ENCODE results near the gene PLCH2.
A peak's percentile ranks its signal among the peaks of the same experiment; 100 is the strongest.

PLCH2 gene

DNA sequence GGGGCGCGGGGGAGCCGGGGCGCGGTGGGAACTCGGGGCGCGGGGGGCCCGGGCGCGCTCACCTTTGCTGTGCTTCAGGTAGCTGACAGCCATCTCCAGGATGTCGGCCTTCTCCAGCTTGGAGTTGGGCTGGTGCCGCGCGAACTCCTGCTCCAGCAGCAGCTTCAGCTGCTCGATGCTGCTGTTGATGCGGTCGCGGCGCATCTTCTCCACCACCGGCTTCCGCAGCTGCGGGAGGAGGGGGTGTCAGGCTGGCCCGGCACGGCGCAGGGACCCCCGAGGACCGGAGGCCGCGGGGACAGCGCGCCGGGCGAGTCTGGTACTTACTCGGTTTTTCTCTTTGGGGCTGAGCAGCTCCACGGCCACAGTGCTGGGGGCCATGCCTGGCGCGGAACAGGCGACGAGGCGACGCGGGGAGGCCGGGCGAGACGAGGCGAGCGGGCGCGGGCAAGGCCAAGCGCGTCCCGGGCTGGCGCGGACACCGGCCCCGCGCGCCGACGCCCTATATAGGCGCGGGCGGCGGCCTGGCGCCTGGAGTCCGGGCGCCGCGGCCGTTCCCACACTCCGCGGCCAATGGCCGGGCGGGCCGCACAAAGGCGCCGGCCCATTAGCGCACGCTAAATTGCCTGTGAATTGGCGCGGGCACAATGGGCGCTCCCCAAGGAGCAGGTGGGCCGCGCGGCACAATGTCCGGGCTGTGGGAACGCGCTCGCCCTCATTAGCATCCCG is 53.9 kb downstream of the PLCH2 start, which contains the start of gene HES5:
TSS of gene HES5 (minus strand) at position 480 of the 729 bp plus-strand sequence. CDS start at position 381, 99 bp downstream.
- in situ Hi-C loops (cut with HindIII; ENCODE audit: low pct_unique_long_range_greater_than_20kb, low sequenced_read_pairs), result no loop called here
- DNase-seq (ENCODE audit: low read depth in 1 of 2, low spot score in 1 of 2), result no peak
- no peak for TF ChIP-seq JUND (IDR thresholded peaks at IDR 0.05; ENCODE audit: low read depth)

DNA sequence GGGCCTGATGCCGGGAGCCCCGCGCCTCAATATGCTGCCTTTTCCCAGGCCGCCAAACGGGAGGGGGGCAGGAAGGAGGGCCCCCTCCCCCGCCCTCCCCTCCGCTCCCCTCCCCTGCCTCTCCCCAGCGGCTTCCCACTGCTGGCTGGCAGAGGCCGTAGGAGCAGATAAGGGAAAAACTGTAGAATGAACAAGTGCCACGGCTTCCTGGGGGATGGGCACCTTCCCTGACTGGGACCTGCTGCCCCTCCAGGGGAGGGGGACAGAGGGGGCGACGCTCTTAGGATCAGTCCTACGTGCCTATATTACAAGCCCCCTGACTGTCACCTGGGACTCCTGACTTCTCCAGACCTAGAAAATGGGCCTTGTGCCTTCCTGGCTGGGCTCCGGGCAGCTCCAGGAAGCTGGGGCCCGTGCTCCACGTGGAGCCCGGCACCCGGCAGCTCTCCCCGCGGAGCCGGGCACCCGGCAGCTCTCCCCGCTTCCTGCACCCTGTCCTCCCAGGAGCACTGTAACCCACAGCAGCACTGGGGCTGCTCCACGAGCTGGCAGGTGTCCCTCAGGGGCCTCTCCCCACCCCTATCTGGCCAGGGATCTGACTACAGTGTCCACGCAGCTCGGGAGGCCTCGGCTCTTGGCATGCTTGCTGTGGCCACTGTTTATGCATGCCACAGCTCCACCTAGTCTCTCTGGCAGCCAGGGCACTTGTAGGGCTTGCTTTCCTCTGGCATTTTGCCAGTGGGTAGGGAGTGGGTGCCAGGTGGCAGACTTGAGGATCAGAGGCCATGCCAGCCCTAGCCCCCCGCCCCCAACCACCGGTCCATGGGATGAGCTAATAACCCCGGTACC is 54.6 kb downstream of the PLCH2 start:
- in situ Hi-C loops (cut with HindIII; ENCODE audit: low pct_unique_long_range_greater_than_20kb, low sequenced_read_pairs), result no loop called here
- TF ChIP-seq JUND (IDR thresholded peaks at IDR 0.05; ENCODE audit: low read depth), result no peak
- peak; percentile 83 to 89 for DNase-seq (ENCODE audit: low read depth in 1 of 2, low spot score in 1 of 2)

DNA sequence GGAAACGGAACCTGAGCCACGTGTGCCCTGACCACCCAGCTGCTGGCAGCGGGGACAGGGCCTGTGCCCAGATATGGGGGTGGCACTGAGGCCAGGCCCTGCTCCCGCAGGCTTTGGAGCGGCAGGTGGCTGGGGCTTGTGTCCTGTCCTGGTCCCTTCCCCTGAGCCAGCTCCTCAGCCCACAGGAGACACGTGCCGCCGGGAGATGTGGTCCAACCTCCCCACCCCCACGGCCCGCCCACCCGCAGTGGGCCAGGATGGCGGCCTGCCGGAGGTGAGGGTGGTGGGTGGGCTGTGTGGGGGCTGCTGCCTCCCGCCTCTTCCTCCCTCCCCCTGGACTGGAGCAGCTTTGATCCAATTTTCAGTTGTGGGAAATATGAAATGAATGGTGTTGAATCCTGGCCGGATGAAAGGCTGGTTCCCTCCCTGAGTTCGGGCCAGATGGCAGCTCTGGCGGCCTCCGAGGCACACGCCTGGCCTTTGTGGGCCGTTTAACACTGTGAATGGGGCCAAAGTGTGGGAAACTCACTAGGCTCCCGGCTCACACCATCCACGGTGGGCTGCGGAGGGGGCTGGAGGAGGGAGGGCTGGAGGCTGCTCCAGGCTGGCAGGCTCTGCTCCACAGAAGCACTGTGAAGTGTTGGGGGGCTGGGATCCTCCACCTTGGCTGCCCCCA is 56.5 kb downstream of the PLCH2 start:
- TF ChIP-seq JUND (IDR thresholded peaks at IDR 0.05; ENCODE audit: low read depth), result no peak
- DNase-seq (ENCODE audit: low read depth in 1 of 2, low spot score in 1 of 2), result no peak
- in situ Hi-C loops (cut with HindIII; ENCODE audit: low pct_unique_long_range_greater_than_20kb, low sequenced_read_pairs), result no loop called here

DNA sequence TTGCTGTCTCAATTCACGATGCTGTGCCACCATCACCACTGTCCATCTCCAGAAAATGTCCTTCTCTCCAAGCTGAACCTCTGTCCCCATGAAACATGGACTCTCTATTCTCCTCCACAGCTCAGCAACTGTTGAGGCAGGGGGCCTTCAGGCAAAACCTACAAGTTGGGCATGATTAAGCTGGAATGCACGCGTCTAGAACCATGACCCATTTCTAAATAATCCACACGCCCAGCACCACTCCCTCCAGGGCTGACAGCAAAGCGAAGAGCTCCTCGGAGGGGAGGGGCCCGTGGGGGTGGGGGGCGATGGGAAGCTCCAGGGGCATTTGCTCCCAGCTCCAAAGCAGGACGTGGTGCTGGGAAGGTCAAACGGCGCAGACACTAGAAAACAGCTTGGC is 57.3 kb downstream of the PLCH2 start:
- no peak for TF ChIP-seq JUND (IDR thresholded peaks at IDR 0.05; ENCODE audit: low read depth)
- in situ Hi-C loops (cut with HindIII; ENCODE audit: low pct_unique_long_range_greater_than_20kb, low sequenced_read_pairs), result no loop called here
- DNase-seq (ENCODE audit: low read depth in 1 of 2, low spot score in 1 of 2), result no peak

DNA sequence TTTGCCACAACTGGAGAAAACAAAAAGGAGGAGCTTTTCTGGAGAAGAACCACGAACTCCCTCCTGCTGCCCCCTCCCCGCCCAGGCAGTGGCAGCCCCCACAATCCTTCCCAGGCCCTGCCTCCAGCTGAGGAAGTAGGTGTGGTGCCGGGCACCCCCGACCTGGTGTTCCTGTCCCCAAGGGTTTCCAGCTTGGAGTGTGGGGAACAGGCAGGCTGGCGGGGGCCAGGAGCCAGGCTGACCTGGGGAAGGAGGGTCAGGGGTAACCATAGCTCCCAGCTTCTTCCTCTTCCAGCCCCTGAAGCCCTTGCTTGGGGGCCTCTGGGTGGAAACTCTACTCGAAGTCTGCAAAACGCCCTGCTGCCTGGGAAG is 58.2 kb downstream of the PLCH2 start:
- in situ Hi-C loops (cut with HindIII; ENCODE audit: low pct_unique_long_range_greater_than_20kb, low sequenced_read_pairs), result no loop called here
- TF ChIP-seq JUND (IDR thresholded peaks at IDR 0.05; ENCODE audit: low read depth), result no peak
- no peak for DNase-seq (ENCODE audit: low read depth in 1 of 2, low spot score in 1 of 2)

DNA sequence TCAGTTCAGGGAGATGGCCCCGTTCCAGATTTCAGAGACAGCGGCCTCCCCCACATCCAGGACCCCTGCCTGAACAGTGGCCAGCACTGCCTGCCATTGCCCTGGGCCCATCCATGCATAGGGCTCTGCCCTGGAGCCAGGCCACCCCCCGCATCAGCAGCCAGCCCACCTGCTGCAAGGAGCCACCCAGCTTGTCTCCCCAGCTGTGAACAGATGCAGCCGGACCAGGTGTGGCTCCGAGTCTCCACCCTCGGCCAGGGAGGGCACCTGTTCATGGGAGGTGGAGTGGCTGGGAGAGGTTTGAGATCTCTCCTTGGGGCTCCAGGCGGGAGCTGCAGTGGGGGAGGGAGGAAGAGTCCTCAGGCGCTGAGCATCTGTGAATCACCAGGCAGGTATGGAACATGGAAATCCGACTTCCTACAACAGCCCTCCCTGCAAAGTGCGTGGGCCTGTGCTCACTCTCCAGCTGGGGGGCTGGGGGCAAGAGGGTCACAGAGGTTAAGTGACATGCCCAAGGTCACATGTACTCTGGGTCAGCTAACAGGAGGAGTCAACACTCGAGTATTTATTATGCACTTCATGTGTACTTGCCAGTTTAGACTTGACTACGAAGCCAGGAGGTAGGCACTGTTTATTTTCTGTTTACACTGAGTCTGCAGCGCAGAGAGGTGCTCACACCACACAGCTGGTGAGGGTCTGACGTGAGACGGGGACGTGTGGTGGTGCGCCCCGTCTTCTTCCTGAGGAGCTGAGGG is 58.8 kb downstream of the PLCH2 start:
- peak in 1 of 2 experiments; percentile 42 for DNase-seq (ENCODE audit: low read depth in 1 of 2, low spot score in 1 of 2)
- no peak for TF ChIP-seq JUND (IDR thresholded peaks at IDR 0.05; ENCODE audit: low read depth)
- in situ Hi-C loops (cut with HindIII; ENCODE audit: low pct_unique_long_range_greater_than_20kb, low sequenced_read_pairs), result no loop called here

DNA sequence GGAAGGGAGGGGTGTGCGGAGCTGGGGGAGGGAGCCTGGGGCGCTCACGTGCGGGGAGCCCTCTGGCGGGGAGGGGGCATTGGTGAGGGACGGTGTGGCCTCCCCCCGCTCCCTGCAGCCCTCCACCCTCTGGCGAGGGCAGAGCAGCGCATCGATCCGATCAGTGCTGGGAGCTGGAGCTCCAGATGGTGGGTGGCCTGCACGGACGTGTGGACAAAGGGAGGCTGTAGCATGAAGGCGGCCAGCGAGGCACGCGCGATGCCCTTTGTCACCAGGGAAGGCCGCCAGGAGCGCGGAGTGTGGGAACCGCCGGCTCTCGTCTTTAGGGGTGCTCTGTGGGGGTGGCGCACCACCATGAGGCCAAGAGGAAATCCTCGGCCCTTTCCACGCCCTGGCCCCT is 59.4 kb downstream of the PLCH2 start:
- DNase-seq (ENCODE audit: low read depth in 1 of 2, low spot score in 1 of 2), result no peak
- TF ChIP-seq JUND (IDR thresholded peaks at IDR 0.05; ENCODE audit: low read depth), result no peak
- in situ Hi-C loops (cut with HindIII; ENCODE audit: low pct_unique_long_range_greater_than_20kb, low sequenced_read_pairs), result no loop called here

DNA sequence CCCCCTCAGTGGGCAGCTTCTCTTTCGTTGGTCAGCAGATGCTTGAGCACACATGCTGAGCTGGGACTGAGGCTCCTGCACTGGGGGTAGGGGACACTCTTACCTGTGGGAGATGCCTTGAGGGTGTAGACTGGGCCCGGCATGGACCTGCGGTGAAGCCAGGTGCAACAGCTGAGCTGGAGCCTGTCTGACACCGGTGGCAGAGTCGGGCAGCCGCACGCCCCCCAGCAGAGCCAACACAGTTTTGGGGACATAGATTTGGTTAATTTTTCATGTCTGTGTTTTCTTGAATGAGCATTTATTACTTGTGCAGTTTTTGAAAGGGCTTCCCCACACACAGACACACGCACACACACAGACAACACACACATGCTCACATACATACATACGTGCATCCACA is 59.9 kb downstream of the PLCH2 start:
- in situ Hi-C loops (cut with HindIII; ENCODE audit: low pct_unique_long_range_greater_than_20kb, low sequenced_read_pairs), result no loop called here
- TF ChIP-seq JUND (IDR thresholded peaks at IDR 0.05; ENCODE audit: low read depth), result no peak
- no peak for DNase-seq (ENCODE audit: low read depth in 1 of 2, low spot score in 1 of 2)

DNA sequence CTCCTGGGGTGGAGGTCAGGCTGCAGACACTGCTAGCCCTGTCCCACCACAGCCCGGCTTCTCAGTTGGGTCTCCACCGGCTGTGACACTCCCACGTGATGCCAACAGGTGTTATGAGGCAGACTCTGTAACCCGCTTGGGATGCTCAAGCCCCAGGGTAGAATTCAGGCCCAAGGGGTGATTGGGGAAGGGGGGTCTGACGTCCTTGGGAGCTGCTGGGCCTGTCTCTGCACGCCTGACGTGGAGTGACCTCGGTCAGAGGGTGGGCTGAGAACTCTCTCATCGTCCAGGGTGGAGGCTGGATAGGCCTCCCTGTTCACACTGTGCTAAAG is 61.7 kb downstream of the PLCH2 start:
- in situ Hi-C loops (cut with HindIII; ENCODE audit: low pct_unique_long_range_greater_than_20kb, low sequenced_read_pairs), result no loop called here
- DNase-seq (ENCODE audit: low read depth in 1 of 2, low spot score in 1 of 2), result no peak
- TF ChIP-seq JUND (IDR thresholded peaks at IDR 0.05; ENCODE audit: low read depth), result no peak

DNA sequence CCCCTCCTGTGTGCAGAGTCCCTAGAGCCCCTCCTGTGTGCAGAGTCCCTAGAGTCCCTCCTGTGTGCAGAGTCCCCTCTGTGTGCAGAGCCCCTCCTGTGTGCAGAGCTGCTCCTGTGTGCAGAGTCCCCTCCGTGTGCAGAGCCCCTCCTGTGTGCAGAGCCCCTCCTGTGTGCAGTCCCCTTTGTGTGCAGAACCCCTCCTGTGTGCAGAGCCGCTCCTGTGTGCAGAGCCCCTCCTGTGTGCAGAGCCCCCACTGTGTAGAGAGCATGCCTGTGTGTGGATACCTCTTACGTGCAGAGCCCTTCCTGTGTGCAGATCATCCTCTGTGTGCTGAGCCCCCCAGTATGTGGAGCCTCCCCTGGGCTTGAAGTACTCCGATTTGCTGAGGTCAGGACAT is 62.3 kb downstream of the PLCH2 start:
- TF ChIP-seq JUND (IDR thresholded peaks at IDR 0.05; ENCODE audit: low read depth), result no peak
- in situ Hi-C loops (cut with HindIII; ENCODE audit: low pct_unique_long_range_greater_than_20kb, low sequenced_read_pairs), result no loop called here
- no peak for DNase-seq (ENCODE audit: low read depth in 1 of 2, low spot score in 1 of 2)

DNA sequence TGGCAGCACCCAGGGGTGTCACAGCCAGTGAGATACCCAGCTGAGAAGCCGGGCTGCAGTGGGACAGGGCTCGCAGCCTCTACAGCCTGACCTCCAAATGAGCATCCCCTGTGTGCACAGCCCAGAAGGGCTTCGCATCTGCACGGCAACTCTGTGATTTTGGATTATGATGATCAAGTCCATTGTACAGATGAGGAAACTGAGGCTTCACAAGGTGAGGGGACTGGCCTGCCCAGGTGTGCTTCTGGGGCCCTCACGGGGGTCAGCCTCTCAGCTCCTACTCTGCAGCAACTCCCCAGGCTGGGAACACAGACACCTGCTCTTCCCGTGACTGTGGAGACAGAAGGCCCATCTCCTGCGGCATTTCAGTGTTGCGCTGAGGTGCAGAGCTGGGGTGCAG is 62.8 kb downstream of the PLCH2 start:
- no peak for TF ChIP-seq JUND (IDR thresholded peaks at IDR 0.05; ENCODE audit: low read depth)
- in situ Hi-C loops (cut with HindIII; ENCODE audit: low pct_unique_long_range_greater_than_20kb, low sequenced_read_pairs), result no loop called here
- DNase-seq (ENCODE audit: low read depth in 1 of 2, low spot score in 1 of 2), result no peak

DNA sequence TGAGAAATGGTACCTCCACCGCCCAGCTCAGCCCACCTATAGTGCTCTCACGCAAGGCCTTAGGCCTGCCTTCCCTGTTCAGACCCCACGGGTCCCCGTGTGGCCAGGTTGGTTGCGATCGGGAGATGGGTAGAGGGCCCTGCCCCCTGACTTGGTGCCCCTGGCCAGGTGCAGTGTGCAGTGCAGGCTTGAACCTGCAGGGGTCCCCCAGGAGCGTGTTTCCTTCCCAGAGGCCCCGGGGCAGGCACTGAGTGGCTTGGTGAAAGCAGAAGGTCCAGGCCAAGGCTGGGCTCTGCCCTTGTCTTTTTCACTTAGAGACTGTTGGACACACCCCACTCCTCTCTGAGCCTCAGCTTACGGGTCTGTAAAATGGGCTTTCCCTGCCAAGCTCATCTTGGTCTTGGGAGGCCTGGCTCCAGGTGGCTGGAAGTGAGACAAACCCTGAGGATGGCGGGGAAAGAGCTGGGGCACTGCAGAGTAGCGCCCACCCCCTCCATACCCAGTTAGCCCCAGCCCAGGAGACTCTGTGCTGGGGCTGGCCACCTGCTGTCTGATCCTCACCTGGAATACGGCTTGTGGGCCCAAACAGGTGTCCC is 63.3 kb downstream of the PLCH2 start:
- in situ Hi-C loops (cut with HindIII; ENCODE audit: low pct_unique_long_range_greater_than_20kb, low sequenced_read_pairs), result no loop called here
- DNase-seq (ENCODE audit: low read depth in 1 of 2, low spot score in 1 of 2), result no peak
- no peak for TF ChIP-seq JUND (IDR thresholded peaks at IDR 0.05; ENCODE audit: low read depth)

Measured in T47D (cell line).